CD4-positive, alpha-beta T cell (primary cell): ENCODE results near the gene CDC25A. TPM values are rescaled to one million over a fixed set of nuclear protein-coding genes. Genes with fewer than 3 reads are reported as not detected.

Experiments
- ATAC-seq: fragments of 200-7000 bp; cut with Tn5 transposase; one replicate; pipeline ENCODE4 v1.10.0; 2022; ENCODE audit warnings: mild to moderate bottlenecking; ENCODE audit not compliant: poor library complexity
- CTCF ChIA-PET: fragments of 350-600 bp; sonication (Branson Sonifier 250); formaldehyde crosslinking; loops from one replicate; lab custom pipeline; 2021; ENCODE audit warnings: antibody characterized with exemption, inconsistent platforms; lab: Charles Lee
- POLR2A ChIA-PET: fragments of 350-600 bp; sonication (Branson Sonifier 250); formaldehyde crosslinking; loops from one replicate; lab custom pipeline; 2021; ENCODE audit warnings: antibody characterized with exemption, inconsistent platforms; lab: Charles Lee
- DNase-seq, 14 experiments: peaks; one replicate each; pipeline ENCODE4 v3.0.0-alpha.2; 2013 to 2020; ENCODE audit warnings: mixed read lengths in 2 of 14
- H3K27ac ChIP-seq, 2 donors: one replicate each; pipeline versions ENCODE4 v1.5.1 to v1.7.0; 2013; ENCODE audit warnings: low read length in 2 of 2, low read depth in 1 of 2, mild to moderate bottlenecking in 1 of 2
- H3K27me3 ChIP-seq, 2 experiments: 1 replicate in 1 of 2; 2 replicates in 1 of 2; pipeline versions ENCODE4 v1.6.1 to v1.7.0; 2013; ENCODE audit warnings: low read length in 2 of 2, control low read depth in 1 of 2, mild to moderate bottlenecking in 1 of 2, moderate library complexity in 1 of 2; ENCODE audit not compliant: insufficient read depth in 2 of 2, control insufficient read depth in 1 of 2
- H3K36me3 ChIP-seq: one replicate; pipeline ENCODE4 v1.6.1; 2013; ENCODE audit warnings: low read length, control low read depth; ENCODE audit not compliant: insufficient read depth
- H3K4me1 ChIP-seq: one replicate; pipeline ENCODE4 v1.6.1; 2013; ENCODE audit warnings: low read length, control low read depth; ENCODE audit not compliant: insufficient read depth
- H3K4me3 ChIP-seq: one replicate; pipeline ENCODE4 v1.5.1; 2013; ENCODE audit warnings: mild to moderate bottlenecking, low read length, moderate library complexity
- H3K9me3 ChIP-seq, 2 experiments: 1 replicate in 1 of 2; 2 replicates in 1 of 2; pipeline versions ENCODE4 v1.6.1 to v1.7.0; 2013; ENCODE audit warnings: low read length in 2 of 2, mild to moderate bottlenecking in 2 of 2, control low read depth in 1 of 2, moderate library complexity in 1 of 2; ENCODE audit not compliant: control insufficient read depth in 1 of 2, insufficient read depth in 1 of 2
- H3K27ac Mint-ChIP-seq: one replicate; pipeline ENCODE4 v1.8.0; 2020; ENCODE audit warnings: mixed read lengths
- H3K27me3 Mint-ChIP-seq: one replicate; pipeline ENCODE4 v1.8.0; 2021; ENCODE audit warnings: mixed read lengths
- H3K36me3 Mint-ChIP-seq: one replicate; pipeline ENCODE4 v1.8.0; 2021; ENCODE audit warnings: low read depth, mixed read lengths
- H3K4me1 Mint-ChIP-seq: one replicate; pipeline ENCODE4 v1.8.0; 2021; ENCODE audit warnings: low read depth, mixed read lengths
- H3K4me3 Mint-ChIP-seq: one replicate; pipeline ENCODE4 v1.8.0; 2020; ENCODE audit warnings: mild to moderate bottlenecking, mixed read lengths
- H3K9me3 Mint-ChIP-seq: one replicate; pipeline ENCODE4 v1.8.0; 2020; ENCODE audit warnings: mixed read lengths
- intact Hi-C, 2 experiments: fragments of 100-400 bp; cut with DNase I in 1 of 2; cut with micrococcal nuclease in 1 of 2; formaldehyde crosslinking; loops; one replicate each; pipeline versions ENCODE4 v1.15.1 to v1.9.0; 2023 to 2025; cut with DNase I, micrococcal nuclease
- total RNA-seq, 174 experiments: library from RNA in 2 of 174; stranded (reverse) in 2 of 174; gene quantifications; one replicate each; pipeline ENCODE4 v1.2.3 and lab custom pipeline; 2021 to 2026
- TF ChIP-seq, protein P1 (sequence below): fragments of 200-600 bp; IDR thresholded peaks from one replicate; pipeline ENCODE4 v1.8.0; 2022; ENCODE audit warnings: antibody characterized with exemption, mild to moderate bottlenecking

CDC25A gene
- total RNA-seq, 2 experiments from 2014 or later, result 0.14 TPM; not detected in 1

DNA sequence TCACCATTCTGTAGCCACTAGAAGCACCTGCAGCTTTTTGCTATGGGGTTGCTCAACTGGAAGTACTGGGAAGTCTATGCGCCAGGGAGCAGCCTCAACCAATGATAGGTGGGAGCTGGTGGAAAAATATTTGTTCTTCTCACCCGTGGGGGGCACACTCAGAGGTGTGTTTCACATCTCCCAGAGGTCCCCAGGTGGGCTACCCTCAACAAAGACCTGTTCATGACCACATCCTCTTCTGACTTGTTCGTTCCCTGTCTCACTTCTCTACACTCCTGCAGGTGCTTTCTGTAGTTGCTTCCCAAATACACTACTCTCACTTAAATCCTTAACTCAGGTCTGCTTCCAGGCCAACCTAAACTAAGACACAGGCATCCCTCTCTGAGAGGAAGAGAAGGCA lies 38.7 kb upstream of the CDC25A start:
- no peak overlapping the region for H3K4me3 Mint-ChIP-seq
- no peaks in the 10 kb centered on the region for H3K36me3 Mint-ChIP-seq
- DNase-seq, result no peak
- ChIA-PET CTCF (no interaction called here), POLR2A (no interaction called here)
- H3K27me3 Mint-ChIP-seq, result peaks cover 7% of the 10 kb centered on the region
- H3K36me3 ChIP-seq, result no peaks in the 10 kb centered on the region
- H3K27me3 ChIP-seq, result no peaks in the 10 kb centered on the region
- TF ChIP-seq, protein P1, sequence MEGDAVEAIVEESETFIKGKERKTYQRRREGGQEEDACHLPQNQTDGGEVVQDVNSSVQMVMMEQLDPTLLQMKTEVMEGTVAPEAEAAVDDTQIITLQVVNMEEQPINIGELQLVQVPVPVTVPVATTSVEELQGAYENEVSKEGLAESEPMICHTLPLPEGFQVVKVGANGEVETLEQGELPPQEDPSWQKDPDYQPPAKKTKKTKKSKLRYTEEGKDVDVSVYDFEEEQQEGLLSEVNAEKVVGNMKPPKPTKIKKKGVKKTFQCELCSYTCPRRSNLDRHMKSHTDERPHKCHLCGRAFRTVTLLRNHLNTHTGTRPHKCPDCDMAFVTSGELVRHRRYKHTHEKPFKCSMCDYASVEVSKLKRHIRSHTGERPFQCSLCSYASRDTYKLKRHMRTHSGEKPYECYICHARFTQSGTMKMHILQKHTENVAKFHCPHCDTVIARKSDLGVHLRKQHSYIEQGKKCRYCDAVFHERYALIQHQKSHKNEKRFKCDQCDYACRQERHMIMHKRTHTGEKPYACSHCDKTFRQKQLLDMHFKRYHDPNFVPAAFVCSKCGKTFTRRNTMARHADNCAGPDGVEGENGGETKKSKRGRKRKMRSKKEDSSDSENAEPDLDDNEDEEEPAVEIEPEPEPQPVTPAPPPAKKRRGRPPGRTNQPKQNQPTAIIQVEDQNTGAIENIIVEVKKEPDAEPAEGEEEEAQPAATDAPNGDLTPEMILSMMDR, result no peak
- H3K27ac ChIP-seq, result no peak overlapping the region
- no peaks in the 10 kb centered on the region for H3K9me3 ChIP-seq
- intact Hi-C loops, result no loop called here
- H3K9me3 Mint-ChIP-seq, result no peaks in the 10 kb centered on the region
- H3K27ac Mint-ChIP-seq, result no peak overlapping the region
- no peak overlapping the region for H3K4me3 ChIP-seq
- no peak for ATAC-seq
- no peaks in the 10 kb centered on the region for H3K4me1 ChIP-seq
- H3K4me1 Mint-ChIP-seq, result peaks cover 6% of the 10 kb centered on the region

DNA sequence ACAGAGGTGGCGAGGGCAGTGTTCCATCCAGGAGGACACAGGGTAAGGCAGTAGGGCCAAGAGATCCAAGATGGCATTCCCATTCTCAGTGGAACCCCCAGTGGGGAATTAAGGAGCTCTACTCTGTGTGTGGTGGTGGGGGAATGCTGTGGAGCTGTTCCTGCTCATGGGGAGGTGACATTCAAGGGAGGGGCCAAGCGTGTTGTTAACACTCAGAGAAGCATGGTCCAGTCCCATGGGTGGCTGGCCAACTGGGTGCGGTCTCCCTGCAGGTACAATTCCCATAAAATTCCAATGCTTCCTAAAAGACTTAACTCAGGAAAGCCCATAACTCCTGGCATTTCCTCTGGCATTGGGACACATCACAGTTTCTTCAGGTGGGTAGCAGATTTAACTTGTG lies 37.4 kb upstream of the CDC25A start:
- ChIA-PET POLR2A (no interaction called here), CTCF (no interaction called here)
- H3K9me3 Mint-ChIP-seq, result no peaks in the 10 kb centered on the region
- intact Hi-C loops, result no loop called here
- H3K27ac ChIP-seq, result no peak overlapping the region
- no peak for DNase-seq
- TF ChIP-seq, protein P1, result no peak
- peaks cover 6% of the 10 kb centered on the region for H3K4me1 Mint-ChIP-seq
- H3K4me1 ChIP-seq, result no peaks in the 10 kb centered on the region
- no peaks in the 10 kb centered on the region for H3K9me3 ChIP-seq
- H3K27ac Mint-ChIP-seq, result no peak overlapping the region
- H3K4me3 Mint-ChIP-seq, result no peak overlapping the region
- peaks cover 7% of the 10 kb centered on the region for H3K27me3 Mint-ChIP-seq
- H3K36me3 Mint-ChIP-seq, result no peaks in the 10 kb centered on the region
- ATAC-seq, result no peak
- no peaks in the 10 kb centered on the region for H3K27me3 ChIP-seq
- no peaks in the 10 kb centered on the region for H3K36me3 ChIP-seq
- H3K4me3 ChIP-seq, result no peak overlapping the region

DNA sequence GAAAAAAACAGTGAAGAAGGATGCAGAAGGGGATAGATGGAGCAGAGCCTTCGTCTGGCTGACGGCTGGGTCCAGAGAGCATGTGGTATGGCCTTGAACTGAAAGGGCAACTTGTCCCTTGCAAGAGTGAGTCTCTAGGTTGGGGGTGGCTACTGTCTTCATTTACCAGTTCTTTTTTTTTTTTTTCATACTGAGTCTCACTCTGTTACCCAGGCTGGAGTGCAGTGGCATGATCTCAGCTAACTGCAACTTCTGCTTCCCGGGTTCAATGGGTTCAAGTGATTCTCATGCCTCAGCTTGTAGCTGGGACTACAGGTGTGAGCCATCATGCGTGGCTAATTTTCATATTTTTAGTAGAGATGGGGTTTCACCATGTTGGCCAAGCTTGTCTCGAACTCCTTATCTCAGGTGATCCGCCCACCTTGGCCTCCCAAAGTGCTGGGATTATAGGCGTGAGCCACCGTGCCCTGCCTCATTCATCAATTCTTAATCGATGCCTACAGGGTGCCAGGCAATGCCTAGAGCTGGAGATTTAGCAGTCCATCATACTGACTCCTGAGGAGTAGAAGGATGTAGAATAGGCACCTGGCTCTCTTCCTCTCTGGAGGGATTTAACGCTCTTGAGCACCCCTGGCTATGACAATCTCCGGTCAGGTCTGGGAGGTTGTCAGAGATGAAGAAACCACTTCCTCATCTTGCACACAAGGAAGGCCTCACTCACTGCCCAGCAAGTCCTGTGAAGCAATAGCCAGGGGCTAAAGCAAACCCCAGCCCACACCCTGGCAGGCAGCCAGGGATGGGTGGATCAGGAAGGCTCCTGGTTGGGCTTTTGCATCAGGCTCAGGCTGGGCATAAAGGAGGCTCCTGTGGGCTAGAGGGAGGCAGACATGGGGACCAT lies 34.6 kb upstream of the CDC25A start, which contains the start of gene CAMP:
TSS of gene CAMP (plus strand) at position 880 of the 898 bp plus-strand sequence. CDS start at position 897, 17 bp downstream.
- Histone ChIP-seq H3K4me1 (no peaks in the 10 kb centered on the region), H3K4me3 (no peak within 1 kb of the TSS), H3K9me3 (no peaks in the 10 kb centered on the region), H3K27me3 (no peaks in the 10 kb centered on the region), H3K27ac (no peak within 1 kb of the TSS), H3K36me3 (no peaks in the 10 kb centered on the region)
- CTCF ChIA-PET, result no interaction called here
- H3K27ac Mint-ChIP-seq, result no peak within 1 kb of the TSS
- H3K36me3 Mint-ChIP-seq, result no peaks in the 10 kb centered on the region
- no peak within 1 kb of the TSS for H3K4me3 Mint-ChIP-seq
- POLR2A ChIA-PET, result no interaction called here
- TF ChIP-seq, protein P1, result no peak
- H3K9me3 Mint-ChIP-seq, result no peaks in the 10 kb centered on the region
- peaks cover 7% of the 10 kb centered on the region for H3K27me3 Mint-ChIP-seq
- no peak for ATAC-seq
- intact Hi-C loops, result no loop called here
- peaks cover 6% of the 10 kb centered on the region for H3K4me1 Mint-ChIP-seq
- peak in 3 of 14 experiments; percentile 33 to 69 (median 58) for DNase-seq
